ENCODE results near the gene SMOC2. TPM values are rescaled to one million over a fixed set of nuclear protein-coding genes. Genes with fewer than 3 reads are reported as not detected.

SMOC2 gene
- total and polyA plus RNA-seq, 4 donors: 1.3 to 6.4 (median 4.6) TPM

DNA sequence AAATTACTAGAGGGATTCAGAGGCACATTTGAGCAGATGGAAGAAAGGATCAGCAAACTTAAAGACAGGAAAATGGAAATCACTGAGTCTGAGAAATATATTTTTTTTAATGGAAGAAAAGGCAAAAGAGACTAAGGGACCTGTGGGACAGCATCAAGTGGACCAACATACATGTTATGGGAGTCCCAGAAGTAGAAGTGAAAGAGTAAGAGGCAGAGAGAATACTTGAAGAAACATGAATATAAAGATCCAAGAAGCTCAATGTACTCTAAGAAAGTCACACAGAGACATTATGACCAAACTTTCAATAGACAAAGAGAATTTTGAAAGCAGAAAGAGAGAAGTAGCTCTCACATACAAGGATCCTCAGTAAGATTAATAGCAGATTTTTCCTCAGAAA lies 39.5 kb downstream of the SMOC2 start:
- Histone ChIP-seq H3K9me3 (ENCODE audit: control insufficient read depth in 4 of 4, insufficient read depth in 3 of 4, low read length in 3 of 4) (peaks cover 0 to 5% (median 3%) of the 10 kb centered on the region in 4 donors), H3K36me3 (ENCODE audit: control insufficient read depth in 4 of 4, insufficient read depth in 4 of 4, low read length in 4 of 4) (no peaks in the 10 kb centered on the region), H3K4me1 (ENCODE audit: control insufficient read depth in 5 of 5, insufficient read depth in 5 of 5, low read length in 5 of 5) (no peaks in the 10 kb centered on the region), H3K27me3 (ENCODE audit: control insufficient read depth in 3 of 3, insufficient read depth in 3 of 3, low read length in 2 of 3) (no peaks in the 10 kb centered on the region), H3K4me3 (no peak overlapping the region), H3K9ac (ENCODE audit: insufficient read depth in 1 of 2, low read length in 2 of 2) (no peak overlapping the region), H3K27ac (ENCODE audit: low read depth in 1 of 2, low read length in 1 of 2) (no peak overlapping the region)
- no peak for DNase-seq
- TF ChIP-seq, protein P1, sequence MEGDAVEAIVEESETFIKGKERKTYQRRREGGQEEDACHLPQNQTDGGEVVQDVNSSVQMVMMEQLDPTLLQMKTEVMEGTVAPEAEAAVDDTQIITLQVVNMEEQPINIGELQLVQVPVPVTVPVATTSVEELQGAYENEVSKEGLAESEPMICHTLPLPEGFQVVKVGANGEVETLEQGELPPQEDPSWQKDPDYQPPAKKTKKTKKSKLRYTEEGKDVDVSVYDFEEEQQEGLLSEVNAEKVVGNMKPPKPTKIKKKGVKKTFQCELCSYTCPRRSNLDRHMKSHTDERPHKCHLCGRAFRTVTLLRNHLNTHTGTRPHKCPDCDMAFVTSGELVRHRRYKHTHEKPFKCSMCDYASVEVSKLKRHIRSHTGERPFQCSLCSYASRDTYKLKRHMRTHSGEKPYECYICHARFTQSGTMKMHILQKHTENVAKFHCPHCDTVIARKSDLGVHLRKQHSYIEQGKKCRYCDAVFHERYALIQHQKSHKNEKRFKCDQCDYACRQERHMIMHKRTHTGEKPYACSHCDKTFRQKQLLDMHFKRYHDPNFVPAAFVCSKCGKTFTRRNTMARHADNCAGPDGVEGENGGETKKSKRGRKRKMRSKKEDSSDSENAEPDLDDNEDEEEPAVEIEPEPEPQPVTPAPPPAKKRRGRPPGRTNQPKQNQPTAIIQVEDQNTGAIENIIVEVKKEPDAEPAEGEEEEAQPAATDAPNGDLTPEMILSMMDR (IDR thresholded peaks at IDR 0.05; ENCODE audit: control extremely low read depth, extremely low read depth): no peak
- no peak for ATAC-seq (ENCODE audit: insufficient read depth, low FRiP score)

GRCh38 chr6:168485818-168486217 lies 44.8 kb downstream of the SMOC2 start:
- H3K9ac ChIP-seq (ENCODE audit: insufficient read depth in 1 of 2, low read length in 2 of 2): no peak overlapping the region
- DNase-seq: no peak
- H3K4me3 ChIP-seq: no peak overlapping the region
- no peak overlapping the region for H3K27ac ChIP-seq (ENCODE audit: low read depth in 1 of 2, low read length in 1 of 2)
- peaks cover 0 to 19% (median under 1%) of the 10 kb centered on the region in 3 donors for H3K27me3 ChIP-seq (ENCODE audit: control insufficient read depth in 3 of 3, insufficient read depth in 3 of 3, low read length in 2 of 3)
- H3K36me3 ChIP-seq (ENCODE audit: control insufficient read depth in 4 of 4, insufficient read depth in 4 of 4, low read length in 4 of 4): no peaks in the 10 kb centered on the region
- H3K9me3 ChIP-seq (ENCODE audit: control insufficient read depth in 4 of 4, insufficient read depth in 3 of 4, low read length in 3 of 4): peaks cover 0 to 2% (median 0%) of the 10 kb centered on the region in 4 donors
- TF ChIP-seq, protein P1 (IDR thresholded peaks at IDR 0.05; ENCODE audit: control extremely low read depth, extremely low read depth): no peak
- no peak for ATAC-seq (ENCODE audit: insufficient read depth, low FRiP score)
- no peaks in the 10 kb centered on the region for H3K4me1 ChIP-seq (ENCODE audit: control insufficient read depth in 5 of 5, insufficient read depth in 5 of 5, low read length in 5 of 5)
- WGBS, 2 donors: 48 to 56% methylated on average over 5 of the region's 5 CpGs

DNA sequence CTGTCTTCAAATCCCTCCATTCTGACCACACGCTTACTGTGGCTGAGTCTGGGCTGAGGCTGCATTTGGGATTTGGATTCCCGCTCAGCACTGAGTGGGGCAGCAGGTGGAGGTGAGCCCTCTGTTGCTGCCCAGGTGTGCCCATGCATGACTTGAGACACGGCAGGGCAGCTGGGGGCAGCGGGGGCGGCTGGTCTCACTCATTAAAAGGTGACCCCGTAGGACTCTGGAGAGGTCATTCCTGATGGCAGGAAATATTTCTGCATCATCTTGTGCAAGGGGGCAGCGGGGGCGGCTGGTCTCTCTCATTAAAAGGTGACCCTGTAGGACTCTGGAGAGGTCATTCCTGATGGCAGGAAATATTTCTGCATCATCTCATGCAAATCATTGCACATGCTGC lies 49.8 kb downstream of the SMOC2 start:
- ATAC-seq (ENCODE audit: insufficient read depth, low FRiP score) (no peak), DNase-seq (no peak)
- no peaks in the 10 kb centered on the region for H3K36me3 ChIP-seq (ENCODE audit: control insufficient read depth in 4 of 4, insufficient read depth in 4 of 4, low read length in 4 of 4)
- 89 to 91% methylated on average over 8 of the region's 8 CpGs for WGBS, 2 donors
- peaks cover 0 to 2% (median 0%) of the 10 kb centered on the region in 4 donors for H3K9me3 ChIP-seq (ENCODE audit: control insufficient read depth in 4 of 4, insufficient read depth in 3 of 4, low read length in 3 of 4)
- H3K27ac ChIP-seq (ENCODE audit: low read depth in 1 of 2, low read length in 1 of 2): no peak overlapping the region
- peaks cover 4 to 29% (median 6%) of the 10 kb centered on the region in 3 donors for H3K27me3 ChIP-seq (ENCODE audit: control insufficient read depth in 3 of 3, insufficient read depth in 3 of 3, low read length in 2 of 3)
- H3K4me3 ChIP-seq: no peak overlapping the region
- H3K4me1 ChIP-seq (ENCODE audit: control insufficient read depth in 5 of 5, insufficient read depth in 5 of 5, low read length in 5 of 5): no peaks in the 10 kb centered on the region
- no peak overlapping the region for H3K9ac ChIP-seq (ENCODE audit: insufficient read depth in 1 of 2, low read length in 2 of 2)
- TF ChIP-seq, protein P1 (IDR thresholded peaks at IDR 0.05; ENCODE audit: control extremely low read depth, extremely low read depth): no peak

DNA sequence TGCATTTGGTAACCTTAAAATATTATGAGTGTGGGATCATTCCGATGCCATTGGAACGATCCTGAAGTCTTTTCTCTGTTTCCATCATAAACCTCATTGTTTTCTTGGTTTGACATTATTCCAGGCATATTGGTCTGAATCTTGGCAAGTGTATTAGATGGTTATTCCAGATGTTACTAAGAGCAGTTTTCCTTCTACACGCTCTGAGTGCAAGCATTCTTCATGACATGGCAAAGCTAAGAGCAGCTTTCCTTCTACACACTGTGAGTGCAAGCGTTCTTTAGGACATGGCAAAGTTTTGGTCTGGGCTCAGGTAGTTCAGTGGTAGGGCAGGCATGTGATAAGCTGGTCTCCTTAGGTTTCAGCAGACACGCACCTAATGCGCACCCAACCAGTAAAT lies 53.0 kb downstream of the SMOC2 start:
- no peaks in the 10 kb centered on the region for H3K36me3 ChIP-seq (ENCODE audit: control insufficient read depth in 4 of 4, insufficient read depth in 4 of 4, low read length in 4 of 4)
- H3K4me1 ChIP-seq (ENCODE audit: control insufficient read depth in 5 of 5, insufficient read depth in 5 of 5, low read length in 5 of 5): peaks cover 0 to 27% (median 10%) of the 10 kb centered on the region in 5 donors
- no peak overlapping the region for H3K27ac ChIP-seq (ENCODE audit: low read depth in 1 of 2, low read length in 1 of 2)
- H3K4me3 ChIP-seq: no peak overlapping the region
- ATAC-seq (ENCODE audit: insufficient read depth, low FRiP score): no peak
- TF ChIP-seq, protein P1 (IDR thresholded peaks at IDR 0.05; ENCODE audit: control extremely low read depth, extremely low read depth): no peak
- DNase-seq: peak in 2 of 3 donors; percentile 22 to 58
- no peak overlapping the region for H3K9ac ChIP-seq (ENCODE audit: insufficient read depth in 1 of 2, low read length in 2 of 2)
- 84 to 85% methylated on average over 6 of the region's 6 CpGs for WGBS, 2 donors
- H3K27me3 ChIP-seq (ENCODE audit: control insufficient read depth in 3 of 3, insufficient read depth in 3 of 3, low read length in 2 of 3): peaks cover 4 to 17% (median 11%) of the 10 kb centered on the region in 3 donors
- peaks cover 0 to 2% (median 0%) of the 10 kb centered on the region in 4 donors for H3K9me3 ChIP-seq (ENCODE audit: control insufficient read depth in 4 of 4, insufficient read depth in 3 of 4, low read length in 3 of 4)

Measured in lung (tissue), 12 donors.